GM12892 (cell line): ENCODE measurements around the gene MYO1C.

ENCODE experiments used
- POLR2A ChIP-seq: IDR thresholded peaks from 2 replicates; pipeline ENCODE4 v1.6.1; 2011; ENCODE audit warnings: low read depth, low read length, control low read depth
- POLR2AphosphoS5 ChIP-seq: IDR thresholded peaks from 2 replicates; pipeline ENCODE4 v1.6.1; 2011; ENCODE audit warnings: low read depth, low read length, control low read depth

DNA sequence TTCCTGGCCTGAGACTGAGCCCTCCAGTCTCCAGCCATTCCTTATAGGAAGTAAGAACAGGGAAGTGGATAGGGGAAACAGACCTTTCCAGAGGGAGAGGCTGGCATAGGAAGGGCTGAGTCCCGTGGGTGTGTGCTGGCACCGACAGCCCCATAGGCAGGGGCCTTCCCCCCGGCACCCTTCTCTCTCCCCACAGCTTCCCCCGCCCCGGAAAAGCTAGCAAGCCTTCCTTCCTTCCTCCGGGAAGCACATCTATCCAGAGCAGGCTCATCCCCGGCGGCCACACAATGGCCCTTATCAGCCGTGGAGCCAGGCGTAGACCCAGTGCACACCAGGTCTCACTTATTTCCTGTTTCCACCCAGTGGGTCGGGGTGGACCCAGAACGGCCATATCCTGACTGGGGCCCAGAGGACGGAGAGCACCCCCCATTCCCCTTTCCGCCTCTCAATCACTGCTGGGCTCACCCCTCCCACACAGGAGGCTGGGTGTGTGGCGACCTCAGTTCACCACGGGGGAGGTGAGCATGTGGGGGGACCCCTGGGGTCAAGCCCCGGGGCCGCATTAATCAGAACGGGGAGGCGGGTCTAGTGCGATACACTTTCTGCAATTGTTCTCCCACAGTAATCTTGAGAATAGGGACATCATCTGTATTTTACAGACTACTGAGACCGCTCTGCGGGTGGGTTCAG is 950 bp upstream of the MYO1C start:
- no peak for TF ChIP-seq POLR2A
- TF ChIP-seq POLR2AphosphoS5, result no peak
